COLO829 (cell line): Measurements from ENCODE around the gene DPM1.

ENCODE experiments used
- DNase-seq: peaks from one replicate; pipeline ENCODE4 v3.0.0; 2012; ENCODE audit warnings: low spot score

The DPM1 gene

GRCh38 chr20:50895111-50895830, 63.1 kb downstream of the DPM1 start:
- DNase-seq: no peak

DNA sequence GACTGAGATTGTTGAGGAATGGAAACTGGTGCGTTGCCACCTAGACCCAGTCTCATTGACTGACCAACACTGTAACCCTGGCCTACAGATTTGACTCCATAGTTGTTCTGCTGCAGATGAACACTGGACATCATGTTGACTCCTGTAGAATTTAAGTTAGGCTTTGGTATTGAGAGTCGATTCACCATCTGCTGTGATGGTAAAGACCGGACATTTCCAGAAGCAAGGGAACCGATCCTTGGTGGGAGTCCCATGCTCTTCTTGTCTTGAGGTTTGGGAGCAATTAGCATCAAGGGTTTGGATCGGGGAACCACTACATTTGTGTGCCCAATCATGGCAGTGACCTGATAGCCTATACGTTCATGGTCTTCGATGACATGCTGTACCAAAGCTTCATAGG, 64.7 kb downstream of the DPM1 start:
- no peak for DNase-seq

DNA sequence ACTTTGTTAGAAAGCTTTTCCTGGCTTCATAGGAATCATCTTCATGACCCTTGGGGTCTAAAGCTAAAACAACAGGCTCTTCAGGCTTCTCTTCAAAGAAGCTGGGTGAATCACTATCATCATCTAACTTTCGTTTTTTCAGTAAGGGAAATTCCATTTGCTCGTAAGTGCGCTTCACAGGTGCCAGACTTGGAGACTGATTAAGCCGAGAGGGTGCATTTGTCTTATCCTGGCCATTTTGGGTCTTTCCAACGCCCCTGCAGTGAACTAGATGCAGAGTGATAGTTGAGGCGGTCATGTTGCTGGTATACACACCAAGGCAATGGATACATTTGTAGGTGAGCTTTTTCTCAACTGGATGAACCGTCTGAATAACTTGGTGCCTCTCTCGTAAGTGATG, 65.9 kb downstream of the DPM1 start:
- no peak for DNase-seq

DNA sequence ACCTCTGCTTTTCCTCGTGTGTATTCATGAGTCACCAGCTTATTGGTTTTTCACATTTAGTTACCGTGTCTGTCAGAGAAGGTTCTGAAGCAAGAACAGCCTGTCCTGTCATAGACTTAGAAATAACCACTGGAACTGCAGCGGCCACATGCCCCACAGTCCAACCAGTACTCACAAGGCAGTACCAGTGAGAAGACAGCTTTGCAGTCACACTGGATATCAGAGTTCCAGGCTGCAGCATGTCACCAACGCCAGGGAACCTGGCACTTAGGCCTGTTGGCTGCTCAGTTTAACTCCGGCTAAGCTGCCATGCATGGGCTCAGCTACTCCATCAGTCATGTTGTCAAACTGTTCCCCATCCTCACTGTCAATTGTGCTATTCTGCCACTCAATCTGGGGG, 67.2 kb downstream of the DPM1 start:
- DNase-seq: no peak

DNA sequence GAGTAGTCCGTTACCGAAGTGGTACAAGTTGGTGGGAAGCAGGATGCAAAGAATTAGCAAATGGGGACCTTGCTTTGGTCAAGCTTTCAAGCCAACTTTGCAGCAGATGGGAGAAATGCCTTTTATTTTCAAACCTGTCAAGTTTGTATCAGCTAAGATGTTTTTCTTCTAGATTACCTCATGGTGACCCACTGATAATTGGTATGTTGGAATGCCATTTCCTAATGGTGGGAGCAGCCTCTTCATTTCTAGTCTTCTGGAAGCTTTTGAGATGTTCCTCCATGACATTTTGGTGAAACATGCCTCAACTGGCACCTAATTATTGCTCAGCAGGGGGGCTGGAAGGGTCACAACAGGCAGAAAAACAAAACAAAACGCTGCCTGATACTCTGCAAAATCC, 70.8 kb downstream of the DPM1 start:
- DNase-seq: no peak

- DNase-seq: no peak
Measured at GRCh38 chr20:50886184-50886790, 72.0 kb downstream of the DPM1 start.

- DNase-seq: no peak
Measured at GRCh38 chr20:50885781-50886180, 72.6 kb downstream of the DPM1 start.

GRCh38 chr20:50885068-50885467, 73.3 kb downstream of the DPM1 start:
- DNase-seq: no peak
